SIG-M5 (cell line): Measurements from ENCODE around the gene MAP2K5.
"Not testable (repeated sequence)": the region's sequence is repeated elsewhere in the genome, so short reads cannot be mapped to it uniquely, and the experiment has no call there.

Experiments used
- DNase-seq: peaks from one replicate; lab custom pipeline; 2025; lab: John Stamatoyannopoulos, UW

MAP2K5 gene

DNA sequence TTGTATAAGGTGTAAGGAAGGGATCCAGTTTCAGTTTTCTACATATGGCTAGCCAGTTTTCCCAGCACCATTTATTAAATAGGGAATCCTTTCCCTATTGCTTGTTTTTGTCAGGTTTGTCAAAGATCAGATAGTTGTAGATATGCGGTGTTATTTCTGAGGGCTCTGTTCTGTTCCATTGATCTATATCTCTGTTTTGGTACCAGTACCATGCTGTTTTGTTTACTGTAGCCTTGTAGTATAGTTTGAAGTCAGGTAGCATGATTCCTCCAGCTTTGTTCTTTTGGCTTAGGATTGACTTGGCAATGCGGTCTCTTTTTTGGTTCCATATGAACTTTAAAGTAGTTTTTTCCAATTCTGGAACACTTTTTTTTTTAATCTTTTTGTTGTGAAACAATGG lies 130.3 kb downstream of the MAP2K5 start:
- not testable (repeated sequence) for DNase-seq

DNA sequence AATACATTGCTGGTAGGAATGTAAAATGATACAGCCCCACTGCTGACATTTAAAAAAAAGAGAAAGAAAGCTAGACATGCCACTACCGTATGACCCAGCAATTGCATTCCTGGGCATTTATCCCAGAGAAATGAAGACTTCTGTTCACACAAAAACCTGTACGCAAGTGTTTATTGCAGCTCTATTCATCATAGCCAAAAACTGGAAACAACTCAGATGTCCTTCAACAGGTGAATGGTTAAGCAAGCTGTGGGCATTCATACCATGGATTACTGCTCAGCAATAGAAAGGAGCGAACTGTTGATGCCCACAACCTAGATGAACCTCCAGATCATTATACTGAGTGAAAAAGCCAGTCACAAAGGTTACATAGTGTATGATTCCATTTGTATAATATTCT lies 132.5 kb downstream of the MAP2K5 start:
- DNase-seq = no peak

DNA sequence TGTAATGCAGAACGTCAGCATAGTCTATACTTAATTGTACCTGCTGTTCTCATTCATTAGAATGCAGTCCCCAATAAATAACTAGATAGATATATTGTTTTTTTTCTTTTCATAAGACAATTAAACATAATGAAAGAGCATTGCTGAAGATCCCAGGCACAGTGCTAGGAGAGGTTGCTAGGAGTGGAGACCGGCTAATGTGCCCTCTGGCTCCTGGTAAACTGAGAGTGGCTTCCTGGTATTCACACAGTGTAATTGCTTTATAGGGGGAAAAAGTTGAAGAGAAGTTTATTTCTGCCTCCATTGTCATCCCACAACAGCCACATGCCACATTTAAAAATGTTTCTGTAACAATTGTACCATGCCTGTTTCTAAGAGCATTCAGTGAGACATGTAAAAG lies 135.6 kb downstream of the MAP2K5 start:
- DNase-seq = no peak

DNA sequence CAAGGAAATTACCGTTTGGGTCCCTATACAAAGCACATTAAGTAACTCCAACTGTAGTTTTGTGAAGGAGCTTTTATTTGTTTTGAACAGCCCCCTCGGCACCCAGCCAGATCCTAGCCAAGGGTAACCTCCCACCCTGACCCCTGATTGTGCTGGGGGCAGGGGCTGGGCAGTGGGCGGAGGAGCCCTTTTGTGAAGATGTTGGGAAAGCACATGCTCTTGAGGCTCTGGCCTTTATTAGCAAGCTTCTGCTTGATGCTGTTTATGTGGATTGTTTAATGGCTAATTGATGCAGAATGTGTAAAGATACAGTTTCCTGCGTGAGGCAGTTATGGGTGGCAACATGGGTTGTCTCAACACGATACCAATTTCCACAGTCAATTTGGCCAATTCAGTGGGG lies 136.5 kb downstream of the MAP2K5 start:
- DNase-seq = no peak

DNA sequence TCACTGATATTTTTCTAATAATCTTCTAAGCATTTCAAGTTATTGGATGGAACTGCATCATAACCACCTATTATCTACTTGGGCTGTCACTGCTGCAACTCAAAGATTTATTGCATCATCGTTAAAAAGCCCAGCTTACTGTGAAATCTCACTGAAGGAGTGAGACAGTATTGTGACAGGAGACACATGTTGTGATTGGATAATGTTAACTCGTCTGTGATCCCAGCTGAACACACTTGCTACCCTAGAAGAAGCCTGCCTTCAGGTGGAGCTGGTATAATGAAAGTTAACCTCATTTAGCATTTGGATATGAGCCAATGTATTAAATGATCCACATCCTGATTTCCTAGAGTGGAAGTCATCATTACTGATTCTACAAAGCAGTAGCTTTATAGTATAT lies 138.1 kb downstream of the MAP2K5 start:
- no peak for DNase-seq

DNA sequence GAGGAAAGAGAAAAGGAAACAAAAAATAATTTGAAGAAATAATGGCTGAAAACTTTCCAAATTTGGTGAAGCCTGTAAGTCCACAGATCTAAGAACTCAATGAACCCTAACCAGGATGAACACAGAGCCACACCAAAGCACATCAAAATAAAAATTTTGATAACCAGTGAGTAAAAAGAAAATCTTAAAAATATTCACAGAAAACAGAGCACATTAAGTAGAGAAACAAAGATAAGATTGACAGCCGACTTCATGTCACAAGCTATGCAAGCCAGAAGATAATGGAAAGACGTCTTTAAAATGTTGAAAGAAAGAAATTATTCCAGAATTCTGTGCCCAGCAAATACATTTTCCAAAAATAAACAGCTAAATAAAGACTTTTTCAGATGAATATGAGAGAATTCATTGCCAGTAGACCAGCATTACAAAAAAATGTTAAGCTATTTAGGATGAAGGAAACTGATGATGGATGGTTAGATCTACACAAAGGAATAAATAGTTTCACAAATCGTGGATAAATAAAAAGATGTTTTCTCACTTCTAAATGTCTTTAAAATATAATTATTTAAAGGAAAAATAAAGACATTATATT lies 142.6 kb downstream of the MAP2K5 start:
- DNase-seq = no peak

DNA sequence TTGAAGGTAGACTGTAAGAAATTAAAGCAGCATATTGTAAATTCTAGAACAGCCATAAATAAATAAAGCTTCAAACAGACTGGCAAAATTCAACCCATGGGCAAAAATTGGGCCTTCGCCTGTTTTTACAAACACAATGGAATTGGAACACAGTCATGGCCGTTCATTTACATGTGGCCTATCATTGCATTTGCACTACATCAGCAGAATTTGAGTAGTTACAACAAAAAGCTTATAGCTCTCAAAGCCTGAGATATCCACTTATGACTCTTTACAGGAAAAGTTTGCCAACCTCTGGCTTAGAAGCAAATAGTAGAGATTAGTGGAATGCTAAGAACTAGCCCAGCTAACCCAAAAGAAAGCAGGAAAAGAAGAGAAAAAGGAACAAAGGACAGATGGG lies 143.2 kb downstream of the MAP2K5 start:
- DNase-seq = no peak

DNA sequence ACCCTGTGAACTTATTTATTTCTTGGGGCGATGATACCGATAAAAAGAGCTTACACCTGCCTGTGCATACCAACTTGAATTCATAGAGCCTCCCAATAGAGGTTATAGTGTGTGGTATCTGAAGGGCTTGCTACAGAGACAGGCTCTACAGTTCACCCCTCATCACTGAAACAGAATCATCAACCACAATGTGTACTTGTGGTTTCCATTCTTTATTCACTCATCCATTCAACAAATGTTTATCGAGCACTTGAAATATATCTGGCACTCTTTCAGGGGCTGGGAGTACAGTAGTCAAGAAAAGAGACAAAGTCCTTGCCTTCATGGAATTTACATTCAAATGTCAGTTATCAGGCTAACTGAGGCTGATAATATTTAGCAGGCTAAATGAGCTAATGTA lies 148.4 kb downstream of the MAP2K5 start:
- DNase-seq = no peak

DNA sequence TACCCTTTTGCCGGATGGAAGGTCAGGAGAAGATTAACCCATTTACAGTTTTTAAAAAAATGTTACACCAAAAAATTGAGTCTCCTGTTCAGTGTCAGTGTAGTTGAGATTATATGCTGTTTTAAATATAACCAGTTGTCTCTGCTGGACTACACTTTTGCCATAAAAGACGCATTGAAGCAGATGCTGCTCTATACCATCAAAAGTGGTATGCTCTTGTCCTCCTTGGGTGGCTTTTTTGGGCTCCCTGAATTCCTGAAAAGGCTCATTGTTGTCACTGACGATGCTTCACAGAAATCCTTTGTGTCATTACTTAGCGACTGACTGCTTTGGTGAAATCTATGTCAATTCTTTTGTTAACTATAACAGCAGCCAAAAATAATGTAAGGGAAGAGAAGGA lies 148.9 kb downstream of the MAP2K5 start:
- DNase-seq = no peak

DNA sequence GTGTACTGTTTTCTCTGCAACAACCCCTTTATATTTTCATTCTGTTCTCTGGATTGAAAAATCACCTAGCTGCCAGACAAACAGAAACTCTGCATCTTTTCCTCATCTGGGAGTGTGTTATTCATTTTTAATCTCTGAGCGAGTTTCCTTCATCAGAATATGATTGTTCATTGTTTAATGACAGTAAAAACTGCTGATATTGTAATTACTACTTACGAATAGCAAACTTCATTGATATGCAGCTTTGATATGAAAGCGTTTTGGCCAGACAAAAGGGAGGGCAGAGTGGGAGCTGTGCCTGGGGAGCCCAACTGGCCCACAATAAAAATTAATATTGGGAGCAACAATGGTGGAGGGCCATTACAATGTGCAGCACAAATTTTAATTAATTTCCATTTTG lies 150.1 kb downstream of the MAP2K5 start:
- DNase-seq = no peak

DNA sequence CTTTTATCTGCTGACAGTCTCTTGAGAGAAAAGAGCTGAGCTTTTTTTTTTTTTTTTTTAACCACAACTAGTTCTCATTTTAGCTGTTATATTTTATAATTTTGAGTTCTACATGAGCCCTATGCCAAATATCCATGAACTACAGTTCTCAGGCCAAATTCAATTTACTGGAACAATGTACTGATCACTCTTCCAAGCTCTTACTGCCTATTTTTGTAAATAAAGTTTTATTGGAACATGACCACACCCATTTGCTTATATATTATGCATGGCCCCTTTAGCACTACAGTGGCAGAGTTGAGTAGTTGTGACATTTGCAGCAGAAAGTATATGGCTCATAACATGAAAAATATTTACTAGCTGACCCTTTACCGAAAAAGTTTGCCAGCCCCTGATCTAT lies 153.6 kb downstream of the MAP2K5 start:
- DNase-seq = no peak

DNA sequence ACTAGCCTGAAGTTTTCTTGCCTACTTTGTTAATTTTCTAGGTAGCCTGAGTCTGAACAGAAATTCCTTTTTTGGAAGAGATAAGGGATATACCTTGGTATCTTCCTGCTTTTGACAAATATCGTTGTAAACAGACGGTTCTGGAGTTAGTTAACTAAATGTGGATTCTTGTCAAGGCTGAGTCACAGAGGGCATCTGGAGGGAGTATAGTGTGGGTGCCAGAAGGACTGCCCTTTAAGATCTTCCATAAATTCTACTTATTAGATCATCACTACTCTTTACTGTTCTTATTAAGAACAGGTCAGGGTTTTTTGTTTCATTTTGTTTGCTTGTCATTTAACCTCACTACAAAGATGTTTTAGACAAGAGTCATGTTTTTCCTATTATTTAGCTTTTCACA lies 157.5 kb downstream of the MAP2K5 start:
- DNase-seq = no peak

DNA sequence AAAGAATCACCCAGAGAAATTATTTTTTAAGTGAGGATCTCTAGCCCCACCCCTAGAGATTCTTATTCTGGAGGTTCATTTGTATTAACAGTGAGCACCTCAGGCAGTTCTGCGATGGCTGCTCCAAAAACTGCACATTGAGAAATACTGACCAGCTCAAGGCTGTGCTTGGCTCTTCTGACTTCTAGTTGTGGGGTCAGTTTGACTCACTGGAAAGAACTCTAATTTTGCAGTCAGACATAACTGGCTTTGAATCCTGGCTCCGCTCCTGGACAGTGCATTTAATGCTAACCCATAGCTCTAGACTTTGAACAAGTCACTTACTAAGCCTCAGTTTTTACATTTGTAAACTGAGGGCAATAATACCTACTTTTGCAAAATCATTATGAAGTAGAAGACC lies 159.2 kb downstream of the MAP2K5 start:
- no peak for DNase-seq

DNA sequence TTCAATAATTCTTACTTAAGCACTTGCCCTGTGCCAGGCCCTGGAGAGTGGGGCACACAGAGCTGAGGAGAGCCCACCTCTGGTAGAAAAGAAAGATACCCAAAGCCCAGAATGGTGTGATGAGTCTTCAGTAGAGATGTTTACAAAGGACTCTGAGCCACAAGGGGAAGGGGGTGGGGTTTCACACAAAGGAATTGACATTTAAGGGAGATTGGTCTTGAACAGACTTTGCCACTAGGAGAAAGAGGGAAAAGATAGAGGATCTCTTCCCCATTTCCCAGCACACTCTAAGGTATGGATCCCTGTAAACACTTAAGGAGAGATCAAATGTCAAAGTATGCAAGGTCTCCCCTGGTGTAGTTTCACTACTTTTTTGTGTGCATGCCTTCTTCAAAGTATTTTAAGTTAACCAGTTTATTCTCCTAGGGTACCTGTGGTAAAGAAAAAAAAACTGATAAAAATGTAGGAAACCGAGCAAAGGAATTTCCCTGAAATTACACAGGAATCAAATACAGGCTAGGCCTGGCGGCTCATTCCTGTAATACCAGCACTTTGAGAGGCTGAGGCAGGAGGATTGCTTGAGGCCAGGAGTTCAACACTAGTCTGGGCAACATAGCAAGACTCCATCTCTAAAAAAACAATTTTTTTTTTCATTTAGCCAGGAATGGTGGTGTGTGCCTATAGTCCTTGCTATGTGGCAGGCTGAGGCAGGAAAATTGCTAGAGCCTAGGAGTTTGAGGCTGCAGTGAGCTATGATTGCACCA lies 165.2 kb downstream of the MAP2K5 start:
- DNase-seq = no peak

DNA sequence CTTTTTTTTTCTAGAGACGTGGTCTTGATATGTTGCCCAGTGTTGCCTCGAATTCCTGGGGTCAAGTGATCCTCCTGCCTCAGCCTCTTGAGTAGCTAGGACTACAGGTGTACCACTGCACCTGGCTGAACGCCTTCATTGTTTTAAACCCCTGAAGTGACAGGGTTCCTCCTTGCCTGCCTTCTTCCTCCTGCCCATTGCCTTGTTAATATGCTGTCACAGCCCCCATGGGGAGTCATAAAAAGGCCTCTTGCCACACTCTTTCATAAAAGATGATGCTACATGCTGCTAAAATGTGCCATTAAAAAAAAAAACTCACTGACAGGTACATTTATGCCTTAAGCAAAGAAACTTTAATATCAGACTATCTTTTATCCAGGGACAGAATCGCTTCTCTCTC lies 166.0 kb downstream of the MAP2K5 start:
- DNase-seq = no peak

DNA sequence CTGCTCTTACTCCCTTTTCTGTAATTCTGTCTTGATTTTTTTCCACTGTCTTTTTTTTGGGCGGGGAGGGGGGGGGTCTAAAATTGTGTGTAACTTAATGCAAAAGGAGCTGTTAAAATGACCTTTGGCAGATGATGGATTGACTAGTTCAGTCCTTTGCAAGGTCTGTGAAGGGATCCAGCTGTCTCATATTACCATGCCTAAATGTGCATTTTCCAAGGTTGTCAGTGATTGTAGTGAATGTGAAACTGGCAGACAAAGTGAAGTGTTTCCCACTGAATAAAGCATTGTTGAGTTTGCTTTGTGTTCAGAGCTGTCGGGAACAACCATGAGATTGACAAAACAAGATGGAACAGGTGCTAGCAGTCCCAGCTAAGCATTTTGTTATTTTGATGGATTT lies 172.7 kb downstream of the MAP2K5 start:
- no peak for DNase-seq

DNA sequence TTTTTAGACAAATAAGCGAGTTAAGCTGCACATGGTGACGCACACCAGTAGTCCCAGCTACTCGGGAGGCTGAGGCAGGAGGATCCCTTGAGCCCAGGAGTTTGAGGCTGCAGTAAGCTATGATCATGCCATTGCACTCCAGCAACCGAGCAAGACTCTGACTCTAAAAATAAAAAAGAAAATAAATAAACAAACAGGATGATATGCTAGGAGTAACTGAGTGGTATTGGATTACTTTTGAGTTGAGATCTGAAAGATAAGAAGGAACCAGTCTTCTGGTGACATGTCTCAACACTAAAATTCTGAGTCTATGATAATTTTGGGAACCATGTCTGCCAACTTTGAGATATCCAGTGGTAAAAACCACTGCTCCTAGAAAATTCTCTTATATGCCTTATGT lies 173.7 kb downstream of the MAP2K5 start:
- no peak for DNase-seq

DNA sequence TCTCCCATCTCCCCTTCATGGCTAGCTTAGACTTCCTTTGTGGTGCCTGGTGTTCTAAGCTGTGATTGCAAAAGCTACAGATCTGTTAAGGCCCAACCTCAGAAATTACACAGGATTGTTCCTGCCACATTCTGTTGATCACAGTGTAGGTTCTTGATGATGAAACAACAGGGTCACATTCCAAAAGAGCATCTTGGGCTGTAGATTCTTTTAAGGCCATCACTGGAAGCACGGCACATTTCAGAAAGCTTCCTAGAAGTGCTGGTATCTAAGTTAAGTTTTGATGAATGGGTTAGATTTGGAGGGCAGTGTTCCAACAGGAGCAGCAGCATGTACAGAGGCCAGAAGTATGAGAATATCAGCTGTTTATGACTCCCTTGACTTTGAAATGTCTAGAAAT lies 175.3 kb downstream of the MAP2K5 start:
- no peak for DNase-seq

DNA sequence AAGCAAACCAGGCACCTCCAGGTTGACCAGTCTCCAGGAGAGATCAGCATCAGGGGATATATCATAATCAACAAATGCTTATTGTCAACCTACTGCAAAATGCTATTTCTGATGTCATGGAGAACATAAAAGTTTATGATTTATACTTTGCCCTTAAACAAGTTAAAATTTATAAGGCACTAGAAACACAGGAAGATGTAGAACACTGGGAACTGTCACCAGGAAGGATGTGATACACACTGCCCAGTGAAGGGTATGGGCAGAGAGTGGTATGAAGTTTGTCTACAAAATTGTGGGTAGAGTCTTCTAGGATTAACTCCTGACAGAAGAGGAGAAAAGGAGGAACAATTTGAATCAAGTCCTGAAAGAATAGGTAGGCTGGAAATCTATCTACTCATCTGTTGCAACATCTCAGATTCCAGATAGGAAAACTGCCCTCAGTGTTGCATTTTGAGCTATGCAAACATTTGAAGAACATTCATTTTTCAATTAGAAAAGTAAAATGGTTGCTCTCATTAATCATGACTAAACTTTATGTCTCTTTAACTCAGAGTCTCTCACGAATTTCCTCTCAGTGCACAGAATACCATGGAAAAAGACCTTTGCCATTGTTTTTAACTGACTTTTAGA lies 176.9 kb downstream of the MAP2K5 start:
- DNase-seq = no peak

DNA sequence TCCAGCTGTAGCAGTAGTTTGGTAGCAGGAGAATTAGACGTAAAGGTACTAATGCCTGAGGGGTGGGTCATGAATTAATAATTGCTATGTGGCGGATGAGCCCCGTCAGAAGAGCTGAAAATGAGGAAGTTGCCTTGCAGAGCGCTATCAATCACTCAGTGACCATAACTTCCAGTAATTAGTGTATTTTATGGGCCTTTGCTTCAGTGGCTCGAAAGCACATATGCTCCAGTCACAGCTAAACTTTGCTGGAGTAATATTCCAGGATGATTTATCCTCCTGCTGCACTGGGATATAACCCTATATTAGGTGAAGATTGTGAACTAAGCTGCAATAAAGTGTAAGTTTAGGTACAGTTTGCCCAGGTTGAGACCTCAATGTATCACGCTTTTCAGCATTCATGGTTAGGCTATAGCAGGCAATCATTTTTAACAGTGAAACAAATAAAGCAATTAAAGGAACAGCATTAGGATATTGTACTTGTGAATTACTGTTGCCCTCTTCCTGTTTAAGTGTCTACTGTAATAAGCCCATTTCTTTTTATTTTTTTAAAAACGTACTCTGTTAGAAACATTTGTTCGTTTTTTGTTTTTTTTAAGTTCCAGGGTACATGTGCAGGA lies 178.2 kb downstream of the MAP2K5 start:
- no peak for DNase-seq

DNA sequence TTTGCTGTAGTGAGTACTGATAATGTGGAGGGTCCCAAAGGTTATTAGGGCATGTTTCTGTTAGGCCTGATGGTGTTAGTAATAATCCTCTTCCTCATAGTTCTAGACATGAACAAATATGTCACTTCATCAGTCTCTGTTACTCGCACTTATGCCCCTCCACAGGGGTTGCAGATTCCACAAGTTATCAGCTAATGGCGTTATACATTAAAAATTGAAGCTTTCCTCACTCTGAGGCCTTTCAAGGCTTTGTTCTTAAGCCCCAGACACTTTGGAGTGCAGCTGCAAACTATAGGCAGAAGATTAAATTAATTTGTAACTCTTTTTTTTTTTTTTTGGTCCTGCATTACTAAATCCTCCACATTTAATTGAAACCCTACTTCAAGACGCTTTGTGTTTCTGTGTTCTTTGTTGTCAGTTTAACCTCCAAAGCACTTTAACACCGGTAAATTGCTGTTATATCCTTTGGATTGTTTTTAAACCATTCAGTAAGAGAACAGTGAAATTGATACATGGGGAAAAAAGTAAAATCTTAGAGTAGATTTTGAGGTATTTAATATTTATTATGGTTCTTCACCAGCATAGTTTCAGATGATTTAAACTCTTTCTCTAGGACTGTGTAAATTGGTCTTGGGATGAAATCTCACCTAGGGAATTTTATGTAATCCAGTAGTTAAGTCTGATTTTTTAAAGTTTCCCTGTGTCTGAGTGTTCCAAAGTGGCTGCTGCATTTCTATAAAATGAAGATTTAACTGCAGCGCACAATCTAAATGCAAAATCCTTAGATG lies 179.7 kb downstream of the MAP2K5 start:
- DNase-seq = no peak

DNA sequence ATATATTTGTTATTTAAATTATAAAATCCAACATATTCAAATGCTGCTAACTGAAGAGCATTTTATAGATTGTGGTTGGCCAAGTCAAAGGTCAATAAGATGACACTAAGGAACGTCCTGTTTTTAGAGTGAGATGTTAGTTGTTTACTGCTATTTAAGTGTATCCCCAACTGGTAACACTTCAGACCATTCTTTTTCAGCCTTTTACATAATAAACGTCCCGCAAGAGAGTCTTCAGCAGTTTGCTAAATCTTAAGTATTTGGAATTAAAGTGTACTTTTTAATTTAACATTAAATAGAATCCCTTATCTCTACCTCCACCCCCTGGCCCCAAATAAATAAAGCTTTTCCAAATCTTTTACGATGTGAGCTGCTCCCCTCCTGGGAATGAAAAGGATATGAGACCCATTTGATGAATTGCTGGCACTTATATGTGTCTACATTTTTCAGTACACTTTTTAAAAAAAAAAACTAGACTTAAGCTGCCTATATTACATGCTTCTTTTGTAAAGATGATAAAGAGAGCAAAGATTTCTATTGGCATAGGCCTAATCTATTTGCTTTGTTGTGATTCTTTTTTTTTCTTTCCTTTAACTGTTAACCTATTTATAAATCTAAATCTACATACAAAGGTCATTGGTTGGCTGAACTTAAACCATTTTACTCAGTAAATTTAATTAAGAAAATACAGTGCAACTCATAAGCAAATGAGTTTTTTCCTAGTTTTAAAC lies 181.0 kb downstream of the MAP2K5 start:
- DNase-seq = no peak
